ENCODE measurements around the gene PROZ.

PROZ gene

DNA sequence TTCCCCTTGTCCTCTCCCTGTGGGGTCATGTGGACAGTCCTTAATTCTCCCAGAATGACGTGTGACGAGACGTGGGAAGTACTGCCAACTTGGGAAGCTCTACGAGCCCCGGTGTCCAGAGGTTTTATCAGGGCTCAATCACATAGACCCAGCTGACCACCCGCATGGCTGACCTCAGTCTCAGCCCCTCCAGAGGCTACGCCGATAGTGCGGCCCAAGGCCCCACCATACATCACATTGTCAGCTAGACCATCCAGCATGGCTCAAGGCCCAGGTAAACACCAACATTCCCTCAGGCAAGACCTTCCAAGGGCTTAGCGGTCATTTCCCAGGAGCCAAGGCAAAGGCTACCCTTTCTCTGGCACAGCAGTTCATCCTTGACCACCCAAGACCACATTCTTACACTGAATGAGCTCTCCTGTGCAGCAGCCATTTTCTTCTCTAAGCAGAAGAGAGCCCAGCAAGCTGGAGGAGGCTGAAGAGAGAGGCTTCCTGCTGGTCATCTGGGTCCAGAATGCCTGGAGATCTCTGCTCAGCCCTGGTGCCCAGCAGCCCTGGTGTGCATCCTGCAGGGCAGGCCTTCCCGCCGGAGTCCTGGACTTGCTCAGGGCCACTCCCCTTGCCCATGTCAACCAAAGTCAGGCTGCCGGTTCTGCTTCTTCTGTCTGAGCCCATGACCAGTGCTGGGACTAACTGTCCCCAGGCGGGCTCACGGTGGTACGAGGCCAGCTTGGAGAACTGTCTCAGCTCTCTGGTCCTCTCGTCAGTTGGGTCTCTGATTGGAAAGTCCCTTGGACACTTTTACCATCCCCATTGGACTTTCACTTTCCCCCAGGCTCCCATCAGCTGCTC, 43.7 kb upstream of the PROZ start:
- H3K4me1 ChIP-seq (ENCODE audit: control insufficient read depth, insufficient read depth, low read length, poor library complexity, severe bottlenecking): peaks cover 12% of the 10 kb centered on the region
- 90 to 92% methylated on average over 13 to 14 of the region's 17 CpGs for WGBS, 2 experiments (ENCODE audit: insufficient coverage in 2 of 2)
- no peaks in the 10 kb centered on the region for H3K36me3 ChIP-seq (ENCODE audit: control insufficient read depth, insufficient read depth, low read length)
- H3K9me3 ChIP-seq (ENCODE audit: control insufficient read depth, low read length): no peaks in the 10 kb centered on the region
- no peak overlapping the region for H3K4me3 ChIP-seq (ENCODE audit: extremely low read depth, insufficient read depth, low read length, poor library complexity, severe bottlenecking)
- no peak overlapping the region for H3K27ac ChIP-seq (ENCODE audit: low read depth, low read length, severe bottlenecking)

DNA sequence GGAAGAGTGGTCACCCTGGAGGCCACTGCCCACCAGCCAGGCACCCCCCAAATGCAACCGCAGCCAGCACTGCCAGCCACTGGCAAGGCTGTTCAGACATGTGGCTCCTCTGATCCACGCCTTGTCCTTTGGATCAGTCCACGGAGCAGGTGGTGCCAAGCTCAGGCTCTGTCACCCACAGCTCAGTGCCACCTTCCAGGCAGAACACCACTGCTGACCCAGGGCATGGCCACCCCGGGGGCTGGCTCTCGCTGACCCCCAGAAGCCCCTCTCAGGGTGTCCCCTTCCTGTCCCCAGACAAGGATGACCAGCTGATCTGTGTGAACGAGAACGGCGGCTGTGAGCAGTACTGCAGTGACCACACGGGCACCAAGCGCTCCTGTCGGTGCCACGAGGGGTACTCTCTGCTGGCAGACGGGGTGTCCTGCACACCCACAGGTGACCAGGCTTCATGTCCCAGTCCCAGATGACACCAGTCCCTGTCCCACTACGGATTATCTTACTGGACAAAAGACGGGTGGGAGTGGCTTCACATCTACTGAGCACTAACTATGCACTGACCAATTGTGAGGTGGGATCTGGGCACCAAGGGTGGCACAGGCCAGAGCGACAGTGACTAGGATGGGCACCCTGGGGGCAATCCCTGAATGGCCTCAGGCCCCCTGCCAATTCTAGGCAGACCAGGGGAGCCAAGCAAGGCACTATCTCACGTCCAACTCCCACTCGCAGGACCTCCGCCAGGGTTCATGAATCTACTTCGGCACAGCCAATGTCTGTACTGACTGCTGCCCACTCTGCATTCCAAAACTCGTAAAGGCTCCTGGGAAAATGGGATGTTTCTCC, 42.9 kb upstream of the PROZ start:
- Histone ChIP-seq H3K9me3 (ENCODE audit: control insufficient read depth, low read length) (no peaks in the 10 kb centered on the region), H3K36me3 (ENCODE audit: control insufficient read depth, insufficient read depth, low read length) (no peaks in the 10 kb centered on the region), H3K4me1 (ENCODE audit: control insufficient read depth, insufficient read depth, low read length, poor library complexity, severe bottlenecking) (peaks cover 12% of the 10 kb centered on the region), H3K4me3 (ENCODE audit: extremely low read depth, insufficient read depth, low read length, poor library complexity, severe bottlenecking) (no peak overlapping the region), H3K27ac (ENCODE audit: low read depth, low read length, severe bottlenecking) (no peak overlapping the region)
- WGBS, 2 experiments (ENCODE audit: insufficient coverage in 2 of 2): 89 to 93% methylated on average over 17 to 21 of the region's 21 CpGs

DNA sequence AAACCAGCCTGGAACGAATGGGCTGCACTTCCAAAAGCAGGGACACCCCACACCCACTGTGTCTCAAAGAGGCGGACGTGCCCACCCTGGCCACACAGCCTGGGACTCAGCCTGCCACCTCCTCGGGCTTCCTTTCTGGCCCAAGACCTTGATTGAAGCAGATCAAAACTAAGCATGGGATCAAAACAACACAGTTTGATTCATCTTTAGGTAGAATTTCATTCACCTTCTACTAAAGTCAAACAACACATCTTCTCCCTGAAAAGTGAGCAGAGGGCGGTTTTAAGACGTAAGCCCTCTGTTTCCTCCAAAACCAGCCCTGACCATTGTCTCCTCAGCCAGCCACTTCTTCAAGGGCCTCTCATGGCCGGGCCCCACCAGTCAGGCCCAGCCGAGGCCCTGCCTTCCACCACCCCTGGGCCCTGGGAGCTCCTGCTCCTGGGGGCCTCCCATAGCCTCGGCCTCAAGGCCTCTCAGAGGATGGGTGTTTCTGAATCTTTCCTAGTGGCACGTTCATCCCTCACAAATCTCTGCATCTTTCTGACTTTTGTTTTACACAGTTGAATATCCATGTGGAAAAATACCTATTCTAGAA, 42.1 kb upstream of the PROZ start:
- no peaks in the 10 kb centered on the region for H3K9me3 ChIP-seq (ENCODE audit: control insufficient read depth, low read length)
- WGBS, 2 experiments (ENCODE audit: insufficient coverage in 2 of 2): 90 to 95% methylated on average over 9 of the region's 10 CpGs
- no peak overlapping the region for H3K27ac ChIP-seq (ENCODE audit: low read depth, low read length, severe bottlenecking)
- no peak overlapping the region for H3K4me3 ChIP-seq (ENCODE audit: extremely low read depth, insufficient read depth, low read length, poor library complexity, severe bottlenecking)
- no peaks in the 10 kb centered on the region for H3K36me3 ChIP-seq (ENCODE audit: control insufficient read depth, insufficient read depth, low read length)
- H3K4me1 ChIP-seq (ENCODE audit: control insufficient read depth, insufficient read depth, low read length, poor library complexity, severe bottlenecking): peaks cover 12% of the 10 kb centered on the region

DNA sequence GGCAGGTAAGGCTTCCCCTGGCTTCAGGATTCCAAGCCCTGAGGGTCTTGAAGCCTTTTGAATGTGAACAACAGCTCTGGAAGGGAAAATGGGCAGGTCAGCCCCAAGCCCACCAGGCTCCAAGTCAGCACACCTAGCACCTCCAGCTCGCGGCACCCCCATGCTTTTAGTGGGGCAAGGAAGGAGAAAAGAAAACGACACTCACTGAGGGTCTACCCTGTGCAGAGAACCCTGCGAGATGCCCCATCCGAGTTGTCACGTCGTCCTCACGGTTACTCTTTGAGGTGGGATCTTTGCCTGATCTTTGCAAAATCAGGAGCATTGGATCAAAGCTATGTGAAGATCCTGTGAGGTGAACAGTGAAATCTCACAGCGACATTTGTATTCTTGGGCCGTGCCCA, 41.6 kb upstream of the PROZ start:
- Histone ChIP-seq H3K4me3 (ENCODE audit: extremely low read depth, insufficient read depth, low read length, poor library complexity, severe bottlenecking) (no peak overlapping the region), H3K9me3 (ENCODE audit: control insufficient read depth, low read length) (no peaks in the 10 kb centered on the region), H3K36me3 (ENCODE audit: control insufficient read depth, insufficient read depth, low read length) (no peaks in the 10 kb centered on the region), H3K4me1 (ENCODE audit: control insufficient read depth, insufficient read depth, low read length, poor library complexity, severe bottlenecking) (peaks cover 12% of the 10 kb centered on the region), H3K27ac (ENCODE audit: low read depth, low read length, severe bottlenecking) (no peak overlapping the region)
- WGBS, 2 experiments (ENCODE audit: insufficient coverage in 2 of 2): 89 to 92% methylated on average over 8 of the region's 10 CpGs

DNA sequence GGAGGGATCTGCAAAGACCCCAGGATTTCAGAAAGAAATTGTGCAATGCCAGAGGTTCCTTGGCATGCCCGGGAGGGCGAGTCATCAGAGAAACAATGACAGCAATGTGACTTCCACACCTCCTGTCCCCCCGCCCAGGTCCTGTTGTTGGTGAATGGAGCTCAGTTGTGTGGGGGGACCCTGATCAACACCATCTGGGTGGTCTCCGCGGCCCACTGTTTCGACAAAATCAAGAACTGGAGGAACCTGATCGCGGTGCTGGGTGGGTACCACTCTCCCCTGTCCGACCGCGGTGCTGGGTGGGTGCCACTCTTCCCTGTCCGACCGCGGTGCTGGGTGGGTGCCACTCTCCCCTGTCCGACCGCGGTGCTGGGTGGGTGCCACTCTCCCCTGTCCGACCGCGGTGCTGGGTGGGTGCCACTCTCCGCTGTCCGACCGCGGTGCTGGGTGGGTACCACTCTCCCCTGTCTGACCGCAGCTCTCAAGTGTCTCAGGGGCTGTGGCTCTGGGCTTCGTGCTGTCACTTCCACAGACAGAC, 41.0 kb upstream of the PROZ start:
- Histone ChIP-seq H3K9me3 (ENCODE audit: control insufficient read depth, low read length) (no peaks in the 10 kb centered on the region), H3K4me3 (ENCODE audit: extremely low read depth, insufficient read depth, low read length, poor library complexity, severe bottlenecking) (no peak overlapping the region), H3K36me3 (ENCODE audit: control insufficient read depth, insufficient read depth, low read length) (no peaks in the 10 kb centered on the region), H3K4me1 (ENCODE audit: control insufficient read depth, insufficient read depth, low read length, poor library complexity, severe bottlenecking) (peaks cover 12% of the 10 kb centered on the region), H3K27ac (ENCODE audit: low read depth, low read length, severe bottlenecking) (no peak overlapping the region)
- WGBS, 2 experiments (ENCODE audit: insufficient coverage in 2 of 2): 95% methylated on average over 10 to 19 of the region's 26 CpGs

DNA sequence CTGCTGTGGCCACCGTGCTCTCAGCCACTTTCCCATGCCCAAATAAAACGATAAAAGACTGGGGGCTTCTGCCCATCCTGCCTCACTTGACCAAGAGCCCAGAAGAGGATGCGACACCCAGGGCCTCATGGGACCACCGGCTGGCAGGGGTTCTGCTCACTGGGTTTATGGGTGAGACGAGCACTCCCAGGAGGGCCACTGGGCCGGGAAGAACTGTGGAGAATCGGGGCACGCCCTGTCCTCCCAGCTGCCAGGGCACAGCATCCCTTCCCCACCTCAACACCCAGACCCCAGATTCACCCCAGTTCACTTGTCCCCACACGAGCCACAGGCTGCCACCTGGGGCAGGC, 40.6 kb upstream of the PROZ start:
- Histone ChIP-seq H3K27ac (ENCODE audit: low read depth, low read length, severe bottlenecking) (no peak overlapping the region), H3K36me3 (ENCODE audit: control insufficient read depth, insufficient read depth, low read length) (no peaks in the 10 kb centered on the region), H3K9me3 (ENCODE audit: control insufficient read depth, low read length) (no peaks in the 10 kb centered on the region), H3K4me3 (ENCODE audit: extremely low read depth, insufficient read depth, low read length, poor library complexity, severe bottlenecking) (no peak overlapping the region), H3K4me1 (ENCODE audit: control insufficient read depth, insufficient read depth, low read length, poor library complexity, severe bottlenecking) (peaks cover 12% of the 10 kb centered on the region)
- 89 to 93% methylated on average over 6 to 8 of the region's 9 CpGs for WGBS, 2 experiments (ENCODE audit: insufficient coverage in 2 of 2)

DNA sequence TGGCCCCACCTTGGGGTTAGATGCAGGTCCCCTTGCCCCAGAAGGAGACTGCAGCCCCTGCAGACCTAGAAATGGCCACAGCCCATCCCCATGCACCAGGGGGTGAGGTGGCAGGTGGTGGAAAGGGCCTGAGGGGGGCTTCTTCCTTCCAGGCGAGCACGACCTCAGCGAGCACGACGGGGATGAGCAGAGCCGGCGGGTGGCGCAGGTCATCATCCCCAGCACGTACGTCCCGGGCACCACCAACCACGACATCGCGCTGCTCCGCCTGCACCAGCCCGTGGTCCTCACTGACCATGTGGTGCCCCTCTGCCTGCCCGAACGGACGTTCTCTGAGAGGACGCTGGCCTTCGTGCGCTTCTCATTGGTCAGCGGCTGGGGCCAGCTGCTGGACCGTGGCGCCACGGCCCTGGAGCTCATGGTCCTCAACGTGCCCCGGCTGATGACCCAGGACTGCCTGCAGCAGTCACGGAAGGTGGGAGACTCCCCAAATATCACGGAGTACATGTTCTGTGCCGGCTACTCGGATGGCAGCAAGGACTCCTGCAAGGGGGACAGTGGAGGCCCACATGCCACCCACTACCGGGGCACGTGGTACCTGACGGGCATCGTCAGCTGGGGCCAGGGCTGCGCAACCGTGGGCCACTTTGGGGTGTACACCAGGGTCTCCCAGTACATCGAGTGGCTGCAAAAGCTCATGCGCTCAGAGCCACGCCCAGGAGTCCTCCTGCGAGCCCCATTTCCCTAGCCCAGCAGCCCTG, 40.0 kb upstream of the PROZ start:
- H3K36me3 ChIP-seq (ENCODE audit: control insufficient read depth, insufficient read depth, low read length): no peaks in the 10 kb centered on the region
- no peaks in the 10 kb centered on the region for H3K9me3 ChIP-seq (ENCODE audit: control insufficient read depth, low read length)
- H3K4me3 ChIP-seq (ENCODE audit: extremely low read depth, insufficient read depth, low read length, poor library complexity, severe bottlenecking): no peak overlapping the region
- H3K4me1 ChIP-seq (ENCODE audit: control insufficient read depth, insufficient read depth, low read length, poor library complexity, severe bottlenecking): peaks cover 15% of the 10 kb centered on the region
- 92 to 95% methylated on average over 38 to 39 of the region's 42 CpGs for WGBS, 2 experiments (ENCODE audit: insufficient coverage in 2 of 2)
- H3K27ac ChIP-seq (ENCODE audit: low read depth, low read length, severe bottlenecking): no peak overlapping the region

DNA sequence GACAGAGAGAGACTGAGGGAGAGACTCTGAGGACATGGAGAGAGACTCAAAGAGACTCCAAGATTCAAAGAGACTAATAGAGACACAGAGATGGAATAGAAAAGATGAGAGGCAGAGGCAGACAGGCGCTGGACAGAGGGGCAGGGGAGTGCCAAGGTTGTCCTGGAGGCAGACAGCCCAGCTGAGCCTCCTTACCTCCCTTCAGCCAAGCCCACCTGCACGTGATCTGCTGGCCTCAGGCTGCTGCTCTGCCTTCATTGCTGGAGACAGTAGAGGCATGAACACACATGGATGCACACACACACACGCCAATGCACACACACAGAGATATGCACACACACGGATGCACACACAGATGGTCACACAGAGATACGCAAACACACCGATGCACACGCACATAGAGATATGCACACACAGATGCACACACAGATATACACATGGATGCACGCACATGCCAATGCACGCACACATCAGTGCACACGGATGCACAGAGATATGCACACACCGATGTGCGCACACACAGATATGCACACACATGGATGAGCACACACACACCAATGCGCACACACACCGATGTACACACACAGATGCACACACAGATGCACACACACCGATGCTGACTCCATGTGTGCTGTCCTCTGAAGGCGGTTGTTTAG, 39.2 kb upstream of the PROZ start:
- no peaks in the 10 kb centered on the region for H3K36me3 ChIP-seq (ENCODE audit: control insufficient read depth, insufficient read depth, low read length)
- no peaks in the 10 kb centered on the region for H3K9me3 ChIP-seq (ENCODE audit: control insufficient read depth, low read length)
- H3K27ac ChIP-seq (ENCODE audit: low read depth, low read length, severe bottlenecking): no peak overlapping the region
- 92 to 93% methylated on average over 12 to 15 of the region's 16 CpGs for WGBS, 2 experiments (ENCODE audit: insufficient coverage in 2 of 2)
- no peak overlapping the region for H3K4me3 ChIP-seq (ENCODE audit: extremely low read depth, insufficient read depth, low read length, poor library complexity, severe bottlenecking)
- peaks cover 15% of the 10 kb centered on the region for H3K4me1 ChIP-seq (ENCODE audit: control insufficient read depth, insufficient read depth, low read length, poor library complexity, severe bottlenecking)

DNA sequence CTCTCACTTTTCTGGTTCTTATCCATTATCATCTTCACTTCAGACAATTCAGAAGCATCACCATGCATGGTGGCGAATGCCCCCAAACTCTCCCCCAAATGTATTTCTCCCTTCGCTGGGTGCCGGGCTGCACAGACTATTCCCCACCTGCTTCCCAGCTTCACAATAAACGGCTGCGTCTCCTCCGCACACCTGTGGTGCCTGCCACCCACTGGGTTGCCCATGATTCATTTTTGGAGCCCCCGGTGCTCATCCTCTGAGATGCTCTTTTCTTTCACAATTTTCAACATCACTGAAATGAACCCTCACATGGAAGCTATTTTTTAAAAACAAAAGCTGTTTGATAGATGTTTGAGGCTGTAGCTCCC, 38.6 kb upstream of the PROZ start:
- Histone ChIP-seq H3K36me3 (ENCODE audit: control insufficient read depth, insufficient read depth, low read length) (no peaks in the 10 kb centered on the region), H3K27ac (ENCODE audit: low read depth, low read length, severe bottlenecking) (no peak overlapping the region), H3K9me3 (ENCODE audit: control insufficient read depth, low read length) (no peaks in the 10 kb centered on the region), H3K4me3 (ENCODE audit: extremely low read depth, insufficient read depth, low read length, poor library complexity, severe bottlenecking) (no peak overlapping the region), H3K4me1 (ENCODE audit: control insufficient read depth, insufficient read depth, low read length, poor library complexity, severe bottlenecking) (peaks cover 15% of the 10 kb centered on the region)
- WGBS, 2 experiments (ENCODE audit: insufficient coverage in 2 of 2): 84 to 92% methylated on average over 6 of the region's 7 CpGs
